Measurements from ENCODE around the gene MARK2. TPM values are rescaled to one million over a fixed set of nuclear protein-coding genes. Genes with fewer than 3 reads are reported as not detected.

Gene MARK2
- total and polyA plus RNA-seq, 10 of the 15 experiments (the other 5 are each of a cell fraction or from before 2014, with no cell fraction given): 0.19 to 29.5 (median 13.2) TPM

GRCh38 chr11:63839508-63840355, 822 bp downstream of the MARK2 start (continued):
- TF ChIP-seq KDM1A (IDR thresholded peaks at IDR 0.05; ENCODE audit: borderline replicate concordance) (no peak), SP1 (IDR thresholded peaks at IDR 0.05; ENCODE audit: low read depth, low read length) (peak; percentile 13), SMAD1 (IDR thresholded peaks at IDR 0.05; ENCODE audit: low read depth, partially characterized antibody) (no peak), E4F1 (IDR thresholded peaks at IDR 0.05; ENCODE audit: borderline replicate concordance, partially characterized antibody) (peak; percentile 50), POLR2AphosphoS5 (IDR thresholded peaks at IDR 0.05; ENCODE audit: low read length) (no peak), YY1 (IDR thresholded peaks at IDR 0.05; ENCODE audit: low read depth, low read length) (no peak), RELB (IDR thresholded peaks at IDR 0.05; ENCODE audit: low read depth) (peak; percentile 74), IKZF2 (IDR thresholded peaks at IDR 0.05) (peak; percentile 77 to 82), ZNF622 (IDR thresholded peaks at IDR 0.05) (no peak), MXI1 (IDR thresholded peaks at IDR 0.05; ENCODE audit: low read depth, low read length) (no peak), FOS (IDR thresholded peaks at IDR 0.05; ENCODE audit: borderline replicate concordance, extremely low read depth, insufficient read length) (no peak), HDGF (IDR thresholded peaks at IDR 0.05) (peak; percentile 89), MTA2 (IDR thresholded peaks at IDR 0.05; ENCODE audit: low read depth) (peak; percentile 42; the same call in 1 of the 2 replicates), IKZF1 (conservative IDR thresholded peaks at IDR 0.05) (no peak; the same call in none of the 2 replicates), CBFB (IDR thresholded peaks at IDR 0.05; ENCODE audit: low read depth) (no peak; the same call in 1 of the 2 replicates), ZNF217 (IDR thresholded peaks at IDR 0.05) (no peak), REST (IDR thresholded peaks at IDR 0.05; ENCODE audit: low read depth, low read length) (no peak), NFIC (IDR thresholded peaks at IDR 0.05; ENCODE audit: low read depth, low read length) (no peak), MYC (IDR thresholded peaks at IDR 0.05; ENCODE audit: insufficient read depth, insufficient read length, insufficient replicate concordance, low read length, severe bottlenecking) (no peak), HCFC1 (IDR thresholded peaks at IDR 0.05; ENCODE audit: low read length) (no peak), PAX8 (IDR thresholded peaks at IDR 0.05) (no peak), MLLT1 (IDR thresholded peaks at IDR 0.05) (peak; percentile 73)

Data from GM12878 (cell line).